Stimulated activated CD4-positive, alpha-beta T cell treated with anti-CD3 and anti-CD28 coated beads, Interleukin-15, amount 100 ng/mL, for 1 hour (primary cell): ENCODE results near the gene SLC10A3.
A peak's percentile ranks its signal among the peaks of the same experiment; 100 is the strongest.

Source experiments
- DNase-seq, 2 donors: peaks; one replicate each; pipeline ENCODE4 v3.0.0-alpha.2; 2020; ENCODE audit warnings: low read depth in 1 of 2, low spot score in 1 of 2

The SLC10A3 gene

GRCh38 chrX:154466036-154466435 is 24.4 kb downstream of the SLC10A3 start:
- no peak for DNase-seq

- DNase-seq = no peak
Observed at GRCh38 chrX:154465601-154466000, 24.8 kb downstream of the SLC10A3 start.

- DNase-seq = no peak
Observed at GRCh38 chrX:154464806-154465365, 25.5 kb downstream of the SLC10A3 start.

- no peak for DNase-seq
Observed at GRCh38 chrX:154463611-154464220, 26.7 kb downstream of the SLC10A3 start.

- no peak for DNase-seq
Observed at GRCh38 chrX:154462396-154462795, 28.0 kb downstream of the SLC10A3 start.

GRCh38 chrX:154460326-154460725 is 30.1 kb downstream of the SLC10A3 start:
- DNase-seq = no peak

GRCh38 chrX:154459832-154460231 is 30.6 kb downstream of the SLC10A3 start:
- no peak for DNase-seq

- no peak for DNase-seq
Observed at GRCh38 chrX:154458954-154459778, 31.3 kb downstream of the SLC10A3 start.

- peak; percentile 44 to 59 for DNase-seq
Observed at GRCh38 chrX:154458116-154458953, 32.1 kb downstream of the SLC10A3 start, which contains the start of gene PLXNA3. TSS of gene PLXNA3 (plus strand) at chrX:154458281. CDS start at chrX:154460184, 1,903 bp downstream.

GRCh38 chrX:154457491-154458115 is 32.8 kb downstream of the SLC10A3 start:
- peak; percentile 24 to 38 for DNase-seq

- DNase-seq = no peak
Observed at GRCh38 chrX:154452823-154453222, 37.6 kb downstream of the SLC10A3 start.

GRCh38 chrX:154450312-154450711 is 40.1 kb downstream of the SLC10A3 start:
- no peak for DNase-seq

GRCh38 chrX:154449618-154450017 is 40.8 kb downstream of the SLC10A3 start:
- no peak for DNase-seq

GRCh38 chrX:154448484-154448883 is 41.9 kb downstream of the SLC10A3 start:
- no peak for DNase-seq

GRCh38 chrX:154446430-154446829 is 44.0 kb downstream of the SLC10A3 start:
- no peak for DNase-seq

- DNase-seq = no peak
Observed at GRCh38 chrX:154445776-154446175, 44.7 kb downstream of the SLC10A3 start.

- DNase-seq = no peak
Observed at GRCh38 chrX:154444755-154445246, 45.6 kb downstream of the SLC10A3 start.

- peak; percentile 38 to 57 for DNase-seq
Observed at GRCh38 chrX:154443992-154444754, 46.3 kb downstream of the SLC10A3 start, which contains the start of gene FAM50A. TSS of gene FAM50A (plus strand) at chrX:154444141. CDS start at chrX:154444236, 95 bp downstream.

GRCh38 chrX:154443479-154443910 is 46.9 kb downstream of the SLC10A3 start:
- DNase-seq = no peak
